HG03064 (cell line): ENCODE data around the gene PRRT1B.
"Not testable (repeated sequence)": the region's sequence is repeated elsewhere in the genome, so short reads cannot be mapped to it uniquely, and the experiment has no call there.

ENCODE experiments used
- ATAC-seq: cut with Tn5 transposase; IDR thresholded peaks from one replicate; pipeline ENCODE4 v1.9.1; 2021; ENCODE audit warnings: low read depth; ENCODE audit not compliant: unreplicated experiment

The PRRT1B gene

GRCh38 chr9:131545003-131545785 lies at the start of gene PRRT1B:
Gene PRRT1B (plus strand): TSS chr9:131545523. CDS start chr9:131545616, 93 bp downstream.
- no peak for ATAC-seq

GRCh38 chr9:131495785-131496184 lies 49.5 kb upstream of the PRRT1B start:
- no peak for ATAC-seq

- no peak for ATAC-seq
These were observed 48.4 kb upstream of the PRRT1B start for GRCh38 chr9:131496844-131497405.

- ATAC-seq = no peak
These were observed 46.0 kb upstream of the PRRT1B start for GRCh38 chr9:131499254-131499767.

GRCh38 chr9:131500377-131500776 lies 44.9 kb upstream of the PRRT1B start:
- ATAC-seq = no peak

- no peak for ATAC-seq
These were observed 44.3 kb upstream of the PRRT1B start for GRCh38 chr9:131500939-131501541.

DNA sequence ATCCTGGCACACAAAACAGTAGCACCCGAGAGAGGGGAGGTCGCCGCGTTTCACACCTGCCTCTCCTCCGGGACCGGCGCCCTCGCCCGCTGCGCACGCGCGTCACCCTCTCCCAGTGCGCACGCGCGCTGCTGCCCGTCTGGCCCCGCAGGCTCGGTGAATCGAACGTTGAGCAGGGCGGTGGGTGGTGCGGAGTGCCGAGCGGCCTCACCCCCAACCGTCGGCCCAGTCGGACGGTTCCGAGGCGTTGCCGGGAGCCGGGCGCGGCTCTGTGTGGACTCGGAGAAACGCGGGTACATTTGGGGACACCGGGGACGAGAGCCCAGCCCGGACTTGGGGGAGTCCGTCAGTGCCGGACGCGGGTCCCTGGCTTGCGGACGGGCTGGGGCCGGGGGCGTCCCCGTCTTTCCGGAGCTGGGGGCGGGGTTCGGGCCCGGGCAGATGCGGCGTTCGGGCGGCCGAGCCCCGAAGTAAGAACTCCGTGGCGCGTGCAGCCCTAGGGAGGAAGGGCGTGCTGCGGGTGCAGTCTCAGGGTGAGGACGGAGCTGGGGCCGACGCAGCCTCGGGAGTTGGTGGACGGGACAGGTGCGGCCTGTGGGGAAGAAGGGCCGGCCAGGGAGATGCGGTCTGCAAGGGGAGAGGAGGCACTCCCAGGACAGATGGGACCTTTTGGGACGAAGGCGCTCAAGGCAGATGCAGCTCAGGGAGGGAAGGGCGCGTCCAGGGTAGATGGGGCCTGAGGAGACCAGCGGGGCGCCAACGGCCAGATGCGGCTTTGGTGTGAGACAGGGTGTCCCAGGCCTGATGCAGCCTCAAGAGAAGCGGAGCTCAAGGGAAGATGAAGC lies 42.3 kb upstream of the PRRT1B start, which contains the start of gene POMT1:
TSS of gene POMT1 (plus strand) at position 138 of the 845 bp plus-strand sequence. CDS start 1,301 bp downstream, outside the sequence.
- peak; percentile 69 for ATAC-seq

GRCh38 chr9:131503626-131504465 lies 41.5 kb upstream of the PRRT1B start:
- no peak for ATAC-seq

GRCh38 chr9:131505012-131505411 lies 40.3 kb upstream of the PRRT1B start:
- no peak for ATAC-seq

- ATAC-seq = no peak
These were observed 33.9 kb upstream of the PRRT1B start for GRCh38 chr9:131511416-131511815.

DNA sequence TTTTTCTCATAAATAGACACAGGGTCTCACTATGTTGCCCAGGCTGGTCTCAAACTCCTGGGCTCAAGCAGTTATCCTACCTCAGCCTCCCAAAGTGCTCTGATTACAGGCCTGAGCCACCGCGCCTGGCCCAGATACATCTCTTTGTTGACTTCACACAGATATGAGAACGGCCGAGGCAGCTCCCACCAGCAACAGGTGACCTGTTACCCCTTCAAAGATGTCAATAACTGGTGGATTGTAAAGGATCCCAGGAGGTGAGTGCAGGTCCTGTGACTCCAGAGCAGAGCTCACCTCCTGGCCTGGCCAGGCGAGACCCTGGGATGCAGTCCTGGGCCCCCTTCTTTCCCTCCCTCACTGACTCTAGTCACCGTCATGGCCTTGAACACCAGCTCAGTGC lies 33.4 kb upstream of the PRRT1B start:
- ATAC-seq = no peak

- ATAC-seq = no peak
These were observed 32.1 kb upstream of the PRRT1B start for GRCh38 chr9:131513177-131513576.

- not testable (repeated sequence) for ATAC-seq
These were observed 29.7 kb upstream of the PRRT1B start for GRCh38 chr9:131515559-131516031.

DNA sequence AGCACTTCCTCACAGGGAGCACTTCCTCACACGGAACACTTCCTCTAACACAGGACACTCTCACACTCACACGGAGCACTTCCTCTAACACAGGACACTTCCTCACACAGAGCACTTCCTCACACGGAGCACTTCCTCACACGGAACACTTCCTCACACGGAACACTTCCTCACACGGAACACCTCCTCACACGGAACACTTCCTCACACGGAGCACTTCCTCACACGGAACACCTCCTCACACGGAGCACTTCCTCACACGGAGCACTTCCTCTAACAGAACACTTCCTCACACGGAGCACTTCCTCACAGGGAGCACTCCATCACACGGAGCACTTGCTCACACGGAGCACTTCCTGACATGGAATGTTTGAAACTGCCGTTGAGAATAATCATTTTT lies 29.2 kb upstream of the PRRT1B start:
- ATAC-seq = no peak

DNA sequence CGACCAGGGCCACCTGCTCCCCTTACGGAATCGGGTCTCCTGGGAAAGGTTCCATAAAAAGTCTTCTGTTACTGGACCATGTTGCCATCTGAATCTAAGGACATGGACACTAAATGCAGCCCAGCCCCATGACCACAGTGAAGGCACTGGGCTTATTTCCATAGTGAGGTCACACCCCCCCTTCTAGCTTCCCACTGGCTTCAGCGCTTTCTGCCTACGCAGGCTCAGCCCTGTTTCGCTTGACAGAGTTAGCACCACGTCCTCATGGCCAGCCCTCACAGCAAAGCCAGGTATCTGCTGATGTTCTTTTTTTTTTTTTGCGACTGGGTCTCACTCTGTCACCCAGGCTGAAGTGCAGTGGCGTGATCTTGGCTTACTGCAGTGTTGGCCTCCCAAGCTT lies 28.4 kb upstream of the PRRT1B start:
- no peak for ATAC-seq

DNA sequence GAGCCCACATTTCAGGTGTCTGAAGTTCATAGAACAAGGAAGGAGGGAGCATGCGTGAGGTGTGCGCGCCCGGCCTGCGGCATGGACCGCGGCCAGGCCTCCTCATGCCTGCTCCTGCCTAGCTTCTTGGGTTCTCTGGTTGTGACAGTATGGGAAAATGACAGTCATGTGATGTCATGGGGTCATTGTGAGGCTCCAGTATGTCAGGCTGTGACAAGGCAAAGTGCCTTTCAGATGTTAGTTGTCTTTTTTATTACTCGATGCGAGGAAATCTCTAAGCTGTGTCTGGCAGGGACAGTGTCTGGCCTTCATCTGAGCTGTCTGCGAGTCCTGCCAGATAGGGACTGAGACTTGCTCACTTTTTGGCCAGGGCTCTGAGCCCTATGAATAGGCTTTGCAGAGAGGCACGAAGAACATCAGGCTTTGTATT lies 27.5 kb upstream of the PRRT1B start:
- ATAC-seq = no peak

- no peak for ATAC-seq
These were observed 26.8 kb upstream of the PRRT1B start for GRCh38 chr9:131518553-131518952.

DNA sequence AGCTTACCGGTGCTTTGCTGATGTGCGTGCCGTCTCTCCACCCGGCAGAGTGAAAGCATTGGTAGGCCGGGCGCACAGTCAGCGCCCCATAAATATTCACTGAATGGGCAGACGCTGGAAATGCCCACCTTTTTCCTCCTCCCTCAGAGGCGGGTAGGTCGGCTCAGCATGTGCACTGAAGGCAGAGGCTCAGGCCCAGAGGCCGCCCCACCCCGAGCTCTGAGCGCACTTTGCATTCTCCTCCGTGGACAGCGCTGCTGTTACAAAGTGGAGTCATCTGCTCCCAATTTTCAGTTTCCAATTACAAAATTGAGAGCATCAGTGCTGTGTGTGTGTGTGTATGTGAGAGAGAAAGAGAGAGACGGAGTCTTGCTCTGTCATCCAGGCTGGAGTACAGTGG lies 24.8 kb upstream of the PRRT1B start:
- ATAC-seq = no peak

- ATAC-seq = no peak
These were observed 24.1 kb upstream of the PRRT1B start for GRCh38 chr9:131521203-131521602.

GRCh38 chr9:131521822-131522221 lies 23.5 kb upstream of the PRRT1B start:
- no peak for ATAC-seq
